Measurements from ENCODE around the gene PHLDB1. TPM values are rescaled to one million over a fixed set of nuclear protein-coding genes. Genes with fewer than 3 reads are reported as not detected.

Gene PHLDB1
- total RNA-seq, 4 donors from 2014 or later: 48.7 to 117 (median 77.3) TPM

GRCh38 chr11:118699506-118700220 lies 92.2 kb downstream of the PHLDB1 start:
- Histone ChIP-seq H3K27ac (no peak overlapping the region), H3K27me3 (no peaks in the 10 kb centered on the region), H3K36me3 (no peaks in the 10 kb centered on the region), H3K9me3 (no peaks in the 10 kb centered on the region), H3K4me1 (peaks cover 1% of the 10 kb centered on the region), H3K4me3 (no peak overlapping the region)
- TF ChIP-seq EP300 (IDR thresholded peaks at IDR 0.05) (no peak), POLR2AphosphoS5 (IDR thresholded peaks at IDR 0.05) (no peak), POLR2A (IDR thresholded peaks at IDR 0.05) (no peak)
- TF ChIP-seq, protein P1, sequence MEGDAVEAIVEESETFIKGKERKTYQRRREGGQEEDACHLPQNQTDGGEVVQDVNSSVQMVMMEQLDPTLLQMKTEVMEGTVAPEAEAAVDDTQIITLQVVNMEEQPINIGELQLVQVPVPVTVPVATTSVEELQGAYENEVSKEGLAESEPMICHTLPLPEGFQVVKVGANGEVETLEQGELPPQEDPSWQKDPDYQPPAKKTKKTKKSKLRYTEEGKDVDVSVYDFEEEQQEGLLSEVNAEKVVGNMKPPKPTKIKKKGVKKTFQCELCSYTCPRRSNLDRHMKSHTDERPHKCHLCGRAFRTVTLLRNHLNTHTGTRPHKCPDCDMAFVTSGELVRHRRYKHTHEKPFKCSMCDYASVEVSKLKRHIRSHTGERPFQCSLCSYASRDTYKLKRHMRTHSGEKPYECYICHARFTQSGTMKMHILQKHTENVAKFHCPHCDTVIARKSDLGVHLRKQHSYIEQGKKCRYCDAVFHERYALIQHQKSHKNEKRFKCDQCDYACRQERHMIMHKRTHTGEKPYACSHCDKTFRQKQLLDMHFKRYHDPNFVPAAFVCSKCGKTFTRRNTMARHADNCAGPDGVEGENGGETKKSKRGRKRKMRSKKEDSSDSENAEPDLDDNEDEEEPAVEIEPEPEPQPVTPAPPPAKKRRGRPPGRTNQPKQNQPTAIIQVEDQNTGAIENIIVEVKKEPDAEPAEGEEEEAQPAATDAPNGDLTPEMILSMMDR (IDR thresholded peaks at IDR 0.05): no peak
- 87% methylated on average over 7 of the region's 7 CpGs for WGBS
- peak in 1 of 2 donors; percentile 41 for DNase-seq (ENCODE audit: low spot score in 2 of 2)

GRCh38 chr11:118703563-118704106 lies 96.2 kb downstream of the PHLDB1 start:
- 80% methylated on average over 5 of the region's 5 CpGs for WGBS
- no peaks in the 10 kb centered on the region for H3K36me3 ChIP-seq
- TF ChIP-seq, protein P1 (IDR thresholded peaks at IDR 0.05): no peak
- no peak for TF ChIP-seq POLR2A (IDR thresholded peaks at IDR 0.05)
- TF ChIP-seq EP300 (IDR thresholded peaks at IDR 0.05): no peak
- no peak for TF ChIP-seq POLR2AphosphoS5 (IDR thresholded peaks at IDR 0.05)
- DNase-seq (ENCODE audit: low spot score in 2 of 2): no peak
- H3K27me3 ChIP-seq: no peaks in the 10 kb centered on the region
- no peaks in the 10 kb centered on the region for H3K9me3 ChIP-seq
- no peak overlapping the region for H3K27ac ChIP-seq
- peaks cover 7% of the 10 kb centered on the region for H3K4me1 ChIP-seq
- H3K4me3 ChIP-seq: no peak overlapping the region

DNA sequence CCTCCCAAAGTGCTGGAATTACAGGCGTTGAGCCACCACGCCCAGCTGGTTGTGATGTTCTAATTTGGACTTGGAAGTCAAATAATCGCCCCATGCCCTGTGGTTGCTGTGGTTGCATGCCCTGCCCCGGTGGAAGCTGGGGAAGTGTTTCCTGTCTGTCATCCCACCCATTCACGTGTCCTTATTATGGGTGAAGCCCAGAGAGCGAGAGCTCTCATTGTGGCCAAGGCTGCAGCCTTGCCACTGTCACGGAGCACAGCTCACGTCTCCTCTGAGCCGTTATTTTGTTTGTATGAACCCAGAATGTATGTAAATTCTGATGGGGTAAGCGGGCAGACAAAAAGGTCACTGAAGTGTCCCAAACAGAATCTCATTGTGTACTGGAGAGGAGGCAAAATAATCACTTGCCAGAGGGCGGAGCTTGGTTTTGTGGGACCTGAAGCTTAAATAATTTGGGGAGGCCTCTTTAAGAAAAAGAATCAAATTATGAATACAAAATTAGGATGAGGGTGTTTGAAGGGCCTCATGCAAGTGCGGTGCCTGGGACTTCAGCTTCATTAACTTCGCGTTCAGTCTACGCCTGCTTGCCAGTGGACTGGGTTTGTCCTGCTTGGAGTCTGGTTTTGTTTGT lies 97.8 kb downstream of the PHLDB1 start:
- peaks cover 7% of the 10 kb centered on the region for H3K4me1 ChIP-seq
- no peak for DNase-seq (ENCODE audit: low spot score in 2 of 2)

DNA sequence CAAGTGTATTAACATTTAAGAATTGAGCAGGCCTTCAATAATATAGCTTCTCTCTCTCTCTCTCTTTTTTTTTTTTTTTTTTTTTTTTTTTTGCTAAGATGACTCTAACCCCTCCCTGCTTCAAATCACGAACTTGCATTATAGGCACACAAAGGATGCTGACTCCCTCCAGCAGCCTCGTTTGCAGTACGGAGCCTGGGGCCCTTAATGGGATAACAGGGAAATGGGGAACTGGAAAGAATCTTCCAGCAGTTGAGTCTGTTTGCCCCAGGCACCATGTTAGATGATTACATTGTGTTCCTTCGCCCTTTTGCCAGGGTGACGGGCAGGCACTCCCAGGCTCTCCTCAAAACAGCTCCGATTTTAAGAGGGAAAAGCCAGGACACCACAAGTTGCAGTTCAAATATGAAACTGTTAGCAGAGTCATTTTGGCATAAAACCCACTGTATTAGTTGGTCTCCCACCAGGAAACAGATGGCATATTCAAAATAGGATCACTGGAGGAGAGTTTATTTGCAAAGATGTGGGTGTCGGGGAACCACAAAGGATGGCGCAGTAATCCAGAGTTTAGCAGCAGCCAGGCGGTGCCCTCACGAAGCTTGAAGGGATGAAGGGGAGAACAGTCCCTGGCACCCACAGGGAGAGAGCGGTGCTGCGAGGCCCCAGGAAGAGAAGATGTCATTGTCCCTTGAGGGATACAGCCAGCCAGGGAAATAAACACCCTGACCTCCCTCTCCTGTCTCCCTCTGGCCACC lies 98.6 kb downstream of the PHLDB1 start:
- H3K9me3 ChIP-seq: no peaks in the 10 kb centered on the region
- H3K36me3 ChIP-seq: no peaks in the 10 kb centered on the region
- TF ChIP-seq POLR2A (IDR thresholded peaks at IDR 0.05): no peak
- TF ChIP-seq EP300 (IDR thresholded peaks at IDR 0.05): no peak
- TF ChIP-seq, protein P1 (IDR thresholded peaks at IDR 0.05): no peak
- no peak for TF ChIP-seq POLR2AphosphoS5 (IDR thresholded peaks at IDR 0.05)
- H3K27ac ChIP-seq: no peak overlapping the region
- peaks cover 7% of the 10 kb centered on the region for H3K4me1 ChIP-seq
- 58% methylated on average over 12 of the region's 12 CpGs for WGBS
- H3K27me3 ChIP-seq: no peaks in the 10 kb centered on the region
- H3K4me3 ChIP-seq: no peak overlapping the region
- DNase-seq (ENCODE audit: low spot score in 2 of 2): no peak

More for the DNA sequence above, 97.8 kb downstream of the PHLDB1 start:
- Histone ChIP-seq H3K27me3 (no peaks in the 10 kb centered on the region), H3K4me3 (no peak overlapping the region), H3K27ac (no peak overlapping the region), H3K9me3 (no peaks in the 10 kb centered on the region), H3K36me3 (no peaks in the 10 kb centered on the region)
- 61% methylated on average over 15 of the region's 15 CpGs for WGBS
- TF ChIP-seq EP300 (IDR thresholded peaks at IDR 0.05) (no peak), POLR2A (IDR thresholded peaks at IDR 0.05) (no peak), POLR2AphosphoS5 (IDR thresholded peaks at IDR 0.05) (no peak)
- TF ChIP-seq, protein P1 (IDR thresholded peaks at IDR 0.05): no peak

GRCh38 chr11:118706546-118706825 lies 99.1 kb downstream of the PHLDB1 start:
- 93% methylated on average over 7 of the region's 7 CpGs for WGBS

More at GRCh38 chr11:118706546-118706825, 99.1 kb downstream of the PHLDB1 start:
- DNase-seq (ENCODE audit: low spot score in 2 of 2): no peak
- no peak overlapping the region for H3K4me3 ChIP-seq
- H3K4me1 ChIP-seq: peaks cover 7% of the 10 kb centered on the region
- H3K27ac ChIP-seq: no peak overlapping the region
- H3K9me3 ChIP-seq: no peaks in the 10 kb centered on the region
- no peaks in the 10 kb centered on the region for H3K27me3 ChIP-seq
- TF ChIP-seq, protein P1 (IDR thresholded peaks at IDR 0.05): no peak
- TF ChIP-seq POLR2A (IDR thresholded peaks at IDR 0.05) (no peak), POLR2AphosphoS5 (IDR thresholded peaks at IDR 0.05) (no peak), EP300 (IDR thresholded peaks at IDR 0.05) (no peak)
- no peaks in the 10 kb centered on the region for H3K36me3 ChIP-seq
